Endothelial cell of umbilical vein (primary cell): ENCODE data around the gene WDFY3. TPM values are rescaled to one million over a fixed set of nuclear protein-coding genes. Genes with fewer than 3 reads are reported as not detected.

Experiments
- BruUV-seq: library from RNA; stranded (reverse); fragments of 400-500 nt; replicated peaks from 2 replicates; lab custom pipeline; 2021; lab: Mats Ljungman, UMichigan
- CTCF ChIA-PET: fragments of 300-600, 350-600 bp; sonication (Branson Sonifier 250); formaldehyde crosslinking; loops from one replicate; lab custom pipeline; 2021; ENCODE audit warnings: antibody characterized with exemption, inconsistent platforms; lab: Charles Lee
- POLR2A ChIA-PET: fragments of 300-600, 350-600 bp; sonication (Branson Sonifier 250); formaldehyde crosslinking; loops from one replicate; lab custom pipeline; 2021; ENCODE audit warnings: antibody characterized with exemption, inconsistent platforms; lab: Charles Lee
- DNase-seq: peaks from one replicate; pipeline ENCODE4 v3.0.0-alpha.2; 2011; ENCODE audit warnings: low read depth, low spot score
- FAIRE-seq: peaks from 2 replicates; lab custom pipeline; 2011; peaks lifted over from hg19 to GRCh38; lab: Jason Lieb, UNC
- H2AFZ ChIP-seq: 2 replicates; pipeline ENCODE4 v1.6.0; 2012; ENCODE audit warnings: low read depth, low read length, control low read depth, inconsistent platforms
- H3K27ac ChIP-seq: 2 replicates; pipeline ENCODE4 v1.5.1; 2011; ENCODE audit warnings: low read depth, mild to moderate bottlenecking, control low read depth, low read length, moderate library complexity; ENCODE audit not compliant: insufficient read depth
- H3K27me3 ChIP-seq, 2 experiments: 2 replicates each; pipeline versions ENCODE4 v1.6.0 to v1.6.1; 2011; ENCODE audit warnings: low read length in 2 of 2, mixed read lengths in 1 of 2; ENCODE audit not compliant: control insufficient read depth in 2 of 2, insufficient read depth in 2 of 2
- H3K36me3 ChIP-seq, 2 experiments: 2 replicates in 1 of 2; 3 replicates in 1 of 2; pipeline ENCODE4 v1.5.1; 2011; ENCODE audit warnings: low read length in 2 of 2, mild to moderate bottlenecking in 1 of 2, moderate library complexity in 1 of 2; ENCODE audit not compliant: control insufficient read depth in 2 of 2, insufficient read depth in 2 of 2; ENCODE audit errors: extremely low read depth in 1 of 2
- H3K4me1 ChIP-seq: 3 replicates; pipeline ENCODE4 v1.5.1; 2011; ENCODE audit warnings: mild to moderate bottlenecking, low read length; ENCODE audit not compliant: control insufficient read depth, insufficient read depth; ENCODE audit errors: extremely low read depth
- H3K4me2 ChIP-seq: 2 replicates; pipeline ENCODE4 v1.6.1; 2011; ENCODE audit warnings: low read length, control low read depth, mixed read lengths; ENCODE audit not compliant: insufficient read depth
- H3K4me3 ChIP-seq, 3 experiments: fragments of 200-600 bp in 1 of 3; sonication (generic), shearing (Covaris generic) in 1 of 3; replicated peaks in 1 of 3; 2 replicates each; pipeline ENCODE4 v1.5.1; 2011 to 2016; ENCODE audit warnings: control low read depth in 3 of 3, low read length in 3 of 3, mild to moderate bottlenecking in 2 of 3, inconsistent platforms in 1 of 3, low read depth in 1 of 3, moderate library complexity in 1 of 3; ENCODE audit not compliant: insufficient read depth in 1 of 3
- H3K79me2 ChIP-seq: 2 replicates; pipeline ENCODE4 v1.6.0; 2012; ENCODE audit warnings: low read length, inconsistent platforms; ENCODE audit not compliant: control insufficient read depth, insufficient read depth
- H3K9ac ChIP-seq: replicated peaks from 2 replicates; pipeline ENCODE3; 2011; ENCODE audit warnings: low read length, control low read depth; ENCODE audit not compliant: insufficient read depth; ENCODE audit errors: extremely low read depth
- H3K9me1 ChIP-seq: replicated peaks from 3 replicates; pipeline ENCODE4 v1.6.0; 2011; ENCODE audit warnings: mild to moderate bottlenecking, low read length; ENCODE audit not compliant: control insufficient read depth, insufficient read depth; ENCODE audit errors: extremely low read depth
- H3K9me3 ChIP-seq: replicated peaks from 2 replicates; pipeline ENCODE4 v1.5.1; 2012; ENCODE audit warnings: low read length, inconsistent platforms; ENCODE audit not compliant: control insufficient read depth, insufficient read depth
- H4K20me1 ChIP-seq: replicated peaks from 2 replicates; pipeline ENCODE3; 2011; ENCODE audit warnings: mild to moderate bottlenecking, low read length; ENCODE audit not compliant: control insufficient read depth, insufficient read depth; ENCODE audit errors: extremely low read depth
- CTCF ChIP-seq, 2 donors: IDR thresholded peaks; 1 replicate in 1 of 2; 2 replicates in 1 of 2; pipeline ENCODE4 v1.5.1; 2011; ENCODE audit warnings: low read length in 2 of 2, mild to moderate bottlenecking in 2 of 2, moderate library complexity in 2 of 2, control low read depth in 1 of 2, inconsistent platforms in 1 of 2, low read depth in 1 of 2; ENCODE audit not compliant: insufficient read depth in 1 of 2; ENCODE audit errors: extremely low read depth in 1 of 2
- EZH2 ChIP-seq: IDR thresholded peaks from 2 replicates; pipeline ENCODE4 v1.6.1; 2012; ENCODE audit warnings: borderline replicate concordance, low read depth, mild to moderate bottlenecking, moderate library complexity, low read length, inconsistent platforms; ENCODE audit not compliant: severe bottlenecking
- FOS ChIP-seq: IDR thresholded peaks from 2 replicates; pipeline ENCODE4 v1.6.1; 2011; ENCODE audit warnings: mild to moderate bottlenecking, low read length, moderate library complexity, borderline replicate concordance; ENCODE audit not compliant: insufficient read depth
- GATA2 ChIP-seq: IDR thresholded peaks from 2 replicates; pipeline ENCODE4 v1.7.0; 2011; ENCODE audit warnings: low read depth, mild to moderate bottlenecking, moderate library complexity, mixed read lengths, low read length; ENCODE audit not compliant: insufficient read length, insufficient read depth
- JUN ChIP-seq: IDR thresholded peaks from 2 replicates; pipeline ENCODE4 v1.6.1; 2011; ENCODE audit warnings: borderline replicate concordance, low read depth; ENCODE audit not compliant: insufficient read length, insufficient read depth
- MAX ChIP-seq: IDR thresholded peaks from 2 replicates; pipeline ENCODE4 v1.6.1; 2011; ENCODE audit not compliant: insufficient read depth, insufficient read length
- MYC ChIP-seq: IDR thresholded peaks from one replicate; pipeline ENCODE4 v1.6.1; 2011; ENCODE audit warnings: mild to moderate bottlenecking, low read depth, low read length
- POLR2A ChIP-seq: IDR thresholded peaks from 2 replicates; pipeline ENCODE4 v1.6.1; 2012; ENCODE audit warnings: low read depth, mild to moderate bottlenecking, control low read depth, low read length
- POLR2AphosphoS5 ChIP-seq: IDR thresholded peaks from 2 replicates; pipeline ENCODE4 v1.6.1; 2012; ENCODE audit warnings: low read depth, mild to moderate bottlenecking, control low read depth, low read length, moderate library complexity; ENCODE audit not compliant: insufficient read depth
- dilution Hi-C: fragments of 300-500 bp; cut with MboI; formaldehyde crosslinking; loops from one replicate; pipeline ENCODE4 v1.15.0; 2019; ENCODE audit warnings: low sequenced_read_pairs; ENCODE audit not compliant: extremely low pct_ligation_motif_present
- intact Hi-C: fragments of 100-400 bp; cut with micrococcal nuclease; formaldehyde crosslinking; loops from one replicate; pipeline ENCODE4 v1.10.0; 2022
- polyA plus RNA-seq, 4 experiments: library from polyadenylated mRNA; depleted of rRNA in 3 of 4; stranded (reverse) in 3 of 4; unstranded in 1 of 4; fragments of >200 nt; gene quantifications; 2 replicates each; pipeline versions ENCODE4 v1.2.1 to v1.2.3, GENCODE V29; 2011 to 2012; ENCODE audit warnings: missing spikeins in 1 of 4
- total RNA-seq: library from RNA; stranded (reverse); gene quantifications from 2 replicates; pipeline ENCODE4 v1.2.3, GENCODE V29; 2021

The WDFY3 gene
- total and polyA plus RNA-seq, 2 donors (not counting 3 experiments of a cell fraction or from before 2014, with no cell fraction given) = 37.0 to 113 TPM

GRCh38 chr4:84685105-84685504, 281.4 kb downstream of the WDFY3 start:
- POLR2A ChIA-PET = no interaction called here
- FAIRE-seq = no peak
- CTCF ChIA-PET = no interaction called here

More at GRCh38 chr4:84685105-84685504, 281.4 kb downstream of the WDFY3 start:
- BruUV-seq = no TSS peak
- no peak for TF ChIP-seq MYC
- no peak for TF ChIP-seq FOS
- TF ChIP-seq MAX = no peak
- TF ChIP-seq JUN = no peak
- no peak for TF ChIP-seq GATA2
- TF ChIP-seq POLR2AphosphoS5 = no peak
- no peak for TF ChIP-seq CTCF (IDR thresholded peaks at IDR 0.05; ENCODE audit: extremely low read depth in 1 of 2, insufficient read depth in 1 of 2, low read depth in 1 of 2, low read length in 2 of 2)
- no peak for TF ChIP-seq EZH2
- no peak for TF ChIP-seq POLR2A
- H3K4me1 ChIP-seq = peaks cover 16% of the 10 kb centered on the region
- DNase-seq = no peak
- dilution Hi-C loops (no loop called here), intact Hi-C loops (no loop called here)
- no peaks in the 10 kb centered on the region for H3K79me2 ChIP-seq
- no peak overlapping the region for H3K27ac ChIP-seq
- H2AFZ ChIP-seq = no peak overlapping the region
- no peaks in the 10 kb centered on the region for H3K27me3 ChIP-seq
- H3K4me3 ChIP-seq = no peak overlapping the region
- H4K20me1 ChIP-seq = no peaks in the 10 kb centered on the region
- H3K9me3 ChIP-seq = no peaks in the 10 kb centered on the region
- no peak overlapping the region for H3K4me2 ChIP-seq
- H3K9me1 ChIP-seq = no peaks in the 10 kb centered on the region
- H3K9ac ChIP-seq = no peak overlapping the region
- H3K36me3 ChIP-seq = peaks cover 26 to 28% of the 10 kb centered on the region in 2 experiments
